Upper lobe of left lung (tissue), 6 donors: ENCODE measurements around the gene MGMT. TPM values are rescaled to one million over a fixed set of nuclear protein-coding genes. Genes with fewer than 3 reads are reported as not detected.

Experiments
- ATAC-seq, 2 donors: fragments of 200-7000 bp; cut with Tn5 transposase; one replicate each; pipeline ENCODE4 v1.9.1; 2022; ENCODE audit warnings: mild to moderate bottlenecking in 2 of 2, moderate library complexity in 2 of 2; ENCODE audit not compliant: low FRiP score in 2 of 2
- DNase-seq, 2 donors: peaks; one replicate each; pipeline ENCODE4 v3.0.0-alpha.2; 2019 to 2020
- H3K27ac ChIP-seq, 4 donors: fragments of 200-600 bp; sonication (generic); one replicate each; pipeline ENCODE4 v1.5.1; 2016 to 2019
- H3K27me3 ChIP-seq, 4 donors: fragments of 200-600 bp; sonication (generic); one replicate each; pipeline ENCODE4 v1.5.1; 2017 to 2019
- H3K36me3 ChIP-seq, 4 donors: fragments of 200-600 bp; sonication (generic); one replicate each; pipeline ENCODE4 v1.5.1; 2016 to 2019
- H3K4me1 ChIP-seq, 4 donors: fragments of 200-600 bp; sonication (generic); one replicate each; pipeline ENCODE4 v1.5.1; 2018 to 2019
- H3K4me3 ChIP-seq, 4 donors: fragments of 200-600 bp; sonication (generic); one replicate each; pipeline ENCODE4 v1.5.1; 2017 to 2019; ENCODE audit warnings: mild to moderate bottlenecking in 2 of 4, moderate library complexity in 1 of 4
- H3K9me3 ChIP-seq, 4 donors: fragments of 200-600 bp; sonication (generic); one replicate each; pipeline ENCODE4 v1.5.1; 2018 to 2019
- EP300 ChIP-seq, 4 donors: sonication (generic); formaldehyde crosslinking; IDR thresholded peaks; one replicate each; pipeline ENCODE4 v1.5.1; 2017; ENCODE audit warnings: antibody characterized with exemption in 4 of 4, control low read depth in 2 of 4
- POLR2A ChIP-seq, 4 donors: fragments of 450-650 bp; IDR thresholded peaks; one replicate each; pipeline ENCODE4 v1.5.1; 2016 to 2017; ENCODE audit warnings: antibody characterized with exemption in 4 of 4, mild to moderate bottlenecking in 2 of 4
- POLR2AphosphoS5 ChIP-seq, 2 donors: sonication (generic); formaldehyde crosslinking; IDR thresholded peaks; one replicate each; pipeline ENCODE4 v1.5.1; 2017; ENCODE audit warnings: antibody characterized with exemption in 2 of 2
- WGBS, 2 donors: methylation state at CpG; one replicate each; pipeline ENCODE4 v1.1.5; 2017 to 2018; 5-methylcytosine and 5-hydroxymethylcytosine counted together
- total RNA-seq, 6 donors: library from RNA; depleted of rRNA in 4 of 6; stranded (reverse); fragments of >200 nt in 4 of 6; gene quantifications; one replicate each; pipeline versions ENCODE4 v1.1.0 to v1.2.1, GENCODE V29; 2016 to 2021
- TF ChIP-seq, protein P1 (sequence below), 6 experiments: fragments of 450-650 bp in 4 of 6; fragments of 200-600 bp in 2 of 6; sonication (generic) in 2 of 6; IDR thresholded peaks; one replicate each; pipeline ENCODE4 v1.5.1; 2016 to 2019; ENCODE audit warnings: antibody characterized with exemption in 6 of 6
- donor health status: DM: no; HTN: no; CAD: no; lungs with moderate emphysema.
- donor health status: DM: no; HTN: yes; CAD: no; lungs with severe emphysema.

MGMT gene
- total RNA-seq, 6 donors from 2014 or later, result 20.9 to 44.0 (median 29.6) TPM

DNA sequence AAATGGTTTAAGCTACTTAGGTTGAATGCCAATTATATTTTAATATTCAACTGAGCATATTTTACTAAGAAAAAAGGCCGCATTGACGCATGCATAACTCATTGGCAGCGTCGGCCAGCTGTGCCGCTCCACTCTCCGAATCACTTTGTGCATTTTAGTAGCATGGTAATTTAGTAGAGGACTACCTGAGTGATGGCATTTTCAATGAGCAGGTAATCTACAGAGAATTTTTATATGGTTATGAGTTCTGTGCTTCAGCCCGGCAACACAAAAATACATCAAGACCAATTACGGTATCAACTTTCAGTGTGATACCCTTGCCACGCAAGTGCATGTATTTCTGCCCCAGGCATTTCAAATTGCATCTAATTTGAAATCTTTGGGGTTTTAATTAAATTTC, 249.8 kb downstream of the MGMT start:
- TF ChIP-seq POLR2A (IDR thresholded peaks at IDR 0.05) (no peak), POLR2AphosphoS5 (IDR thresholded peaks at IDR 0.05) (no peak), EP300 (IDR thresholded peaks at IDR 0.05) (no peak)
- TF ChIP-seq, protein P1, sequence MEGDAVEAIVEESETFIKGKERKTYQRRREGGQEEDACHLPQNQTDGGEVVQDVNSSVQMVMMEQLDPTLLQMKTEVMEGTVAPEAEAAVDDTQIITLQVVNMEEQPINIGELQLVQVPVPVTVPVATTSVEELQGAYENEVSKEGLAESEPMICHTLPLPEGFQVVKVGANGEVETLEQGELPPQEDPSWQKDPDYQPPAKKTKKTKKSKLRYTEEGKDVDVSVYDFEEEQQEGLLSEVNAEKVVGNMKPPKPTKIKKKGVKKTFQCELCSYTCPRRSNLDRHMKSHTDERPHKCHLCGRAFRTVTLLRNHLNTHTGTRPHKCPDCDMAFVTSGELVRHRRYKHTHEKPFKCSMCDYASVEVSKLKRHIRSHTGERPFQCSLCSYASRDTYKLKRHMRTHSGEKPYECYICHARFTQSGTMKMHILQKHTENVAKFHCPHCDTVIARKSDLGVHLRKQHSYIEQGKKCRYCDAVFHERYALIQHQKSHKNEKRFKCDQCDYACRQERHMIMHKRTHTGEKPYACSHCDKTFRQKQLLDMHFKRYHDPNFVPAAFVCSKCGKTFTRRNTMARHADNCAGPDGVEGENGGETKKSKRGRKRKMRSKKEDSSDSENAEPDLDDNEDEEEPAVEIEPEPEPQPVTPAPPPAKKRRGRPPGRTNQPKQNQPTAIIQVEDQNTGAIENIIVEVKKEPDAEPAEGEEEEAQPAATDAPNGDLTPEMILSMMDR (IDR thresholded peaks at IDR 0.05), result no peak
- H3K4me3 ChIP-seq, result no peak overlapping the region
- H3K9me3 ChIP-seq, result peaks cover 0 to 5% (median 0%) of the 10 kb centered on the region in 4 donors
- no peaks in the 10 kb centered on the region for H3K36me3 ChIP-seq
- no peak for ATAC-seq
- WGBS, 2 donors, result 98% methylated on average over 9 of the region's 9 CpGs
- H3K4me1 ChIP-seq, result no peaks in the 10 kb centered on the region
- H3K27me3 ChIP-seq, result no peaks in the 10 kb centered on the region
- DNase-seq, result no peak
- no peak overlapping the region for H3K27ac ChIP-seq

DNA sequence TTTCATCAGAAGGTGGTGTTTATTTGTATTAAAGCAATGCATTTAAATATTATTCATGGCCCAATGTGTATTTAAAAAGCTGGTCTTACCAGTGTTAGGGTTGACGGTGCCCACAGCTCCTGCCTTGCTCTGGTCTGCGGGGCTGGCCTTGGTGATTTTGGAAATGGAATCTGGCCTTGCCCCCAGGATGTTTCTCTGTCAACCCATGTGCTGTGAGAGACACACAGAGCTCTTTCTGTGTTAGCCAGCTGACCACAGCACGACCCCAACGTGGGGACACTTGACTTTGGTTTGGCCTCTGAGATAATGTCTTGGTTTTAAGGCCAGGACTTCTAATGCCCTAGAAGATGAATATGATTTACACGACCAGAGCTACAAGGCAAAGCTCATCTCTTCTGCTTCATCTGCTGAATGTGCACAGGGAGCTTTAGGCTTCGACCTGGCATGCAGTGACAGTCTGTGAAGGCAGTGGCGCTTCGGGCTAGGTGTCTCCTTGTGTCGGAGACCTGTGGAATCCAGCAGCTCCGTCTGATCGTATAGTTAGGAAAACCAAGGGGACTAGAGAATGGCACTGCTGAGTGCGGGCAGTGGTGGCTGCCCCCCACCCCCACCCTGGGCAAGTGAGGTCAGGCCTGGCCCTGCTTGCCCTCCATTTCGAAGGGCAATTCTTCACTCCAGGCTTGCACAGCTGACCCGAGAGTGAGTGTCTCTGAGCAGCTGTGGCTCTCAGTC, 250.9 kb downstream of the MGMT start:
- peaks cover 0 to 5% (median 0%) of the 10 kb centered on the region in 4 donors for H3K9me3 ChIP-seq
- DNase-seq (no peak), ATAC-seq (no peak)
- no peaks in the 10 kb centered on the region for H3K4me1 ChIP-seq
- WGBS, 2 donors, result 85 to 94% methylated on average over 10 to 14 of the region's 14 CpGs
- H3K27me3 ChIP-seq, result no peaks in the 10 kb centered on the region
- no peak overlapping the region for H3K27ac ChIP-seq
- no peaks in the 10 kb centered on the region for H3K36me3 ChIP-seq
- H3K4me3 ChIP-seq, result no peak overlapping the region
- TF ChIP-seq, protein P1 (IDR thresholded peaks at IDR 0.05), result no peak
- TF ChIP-seq POLR2AphosphoS5 (IDR thresholded peaks at IDR 0.05) (no peak), POLR2A (IDR thresholded peaks at IDR 0.05) (no peak), EP300 (IDR thresholded peaks at IDR 0.05) (no peak)

DNA sequence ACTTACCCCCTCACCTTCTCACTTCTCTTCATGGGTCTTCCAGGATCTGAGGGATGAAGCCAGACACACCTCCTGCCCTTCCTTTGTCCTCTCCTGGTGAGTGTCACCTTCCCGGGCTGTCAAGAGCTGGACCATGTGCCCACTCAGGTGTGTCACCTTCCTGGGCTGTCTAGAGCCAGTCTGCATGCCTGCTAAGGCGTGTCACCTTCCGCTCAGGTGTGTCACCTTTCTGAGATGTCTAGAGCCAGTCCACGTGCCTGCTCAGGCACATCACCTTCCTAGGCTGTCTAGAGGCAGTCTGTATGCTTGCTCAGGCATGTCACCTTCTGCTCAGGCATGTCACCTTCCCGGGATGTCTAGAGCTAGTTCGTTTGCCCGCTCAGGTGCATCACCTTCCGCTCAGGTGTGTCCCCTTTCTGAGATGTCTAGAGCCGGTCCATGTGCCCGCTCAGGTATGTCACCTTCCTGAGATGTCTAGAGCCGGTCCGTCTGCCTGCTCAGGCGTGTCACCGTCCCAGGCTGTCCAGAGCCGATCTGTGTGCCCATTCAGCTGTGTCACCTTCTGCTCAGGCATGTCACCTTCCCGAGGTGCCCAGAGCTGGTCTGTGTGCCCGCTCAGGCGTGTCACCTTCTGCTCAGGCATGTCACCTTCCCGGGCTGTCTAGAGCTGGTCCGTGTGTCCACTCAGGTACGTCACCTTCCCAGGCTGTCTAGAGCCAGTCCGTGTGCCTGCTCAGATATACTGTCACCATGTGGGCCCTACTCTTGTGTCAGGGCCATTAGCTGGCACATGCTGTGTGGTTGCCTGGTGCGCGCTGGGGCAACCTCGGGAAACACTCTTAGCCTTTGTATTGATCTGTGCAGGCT, 251.7 kb downstream of the MGMT start:
- Histone ChIP-seq H3K27me3 (no peaks in the 10 kb centered on the region), H3K9me3 (peaks cover 0 to 5% (median 0%) of the 10 kb centered on the region in 4 donors), H3K27ac (no peak overlapping the region), H3K36me3 (no peaks in the 10 kb centered on the region), H3K4me1 (no peaks in the 10 kb centered on the region), H3K4me3 (no peak overlapping the region)
- no peak for TF ChIP-seq POLR2AphosphoS5 (IDR thresholded peaks at IDR 0.05)
- no peak for TF ChIP-seq EP300 (IDR thresholded peaks at IDR 0.05)
- TF ChIP-seq, protein P1 (IDR thresholded peaks at IDR 0.05), result no peak
- no peak for TF ChIP-seq POLR2A (IDR thresholded peaks at IDR 0.05)
- ATAC-seq (peak; percentile 10 to 20), DNase-seq (no peak)
- WGBS, 2 donors, result 93% methylated on average over 22 of the region's 25 CpGs

DNA sequence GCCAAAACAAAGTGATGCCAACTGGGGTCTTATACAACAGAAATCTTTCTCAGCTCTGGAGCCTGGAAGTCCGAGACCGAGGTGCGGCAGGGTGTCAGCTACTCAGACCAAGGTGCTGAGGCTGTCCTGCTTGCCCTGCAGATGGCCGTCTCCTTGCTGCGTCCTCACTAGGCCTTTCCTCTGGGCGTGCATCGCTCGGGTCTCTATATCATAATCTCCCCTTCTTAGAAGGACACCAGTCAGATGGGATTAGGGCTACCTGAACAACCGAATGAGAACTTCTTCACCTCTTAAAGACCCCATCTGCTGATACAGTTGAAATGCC, 252.3 kb downstream of the MGMT start:
- Histone ChIP-seq H3K4me3 (no peak overlapping the region), H3K36me3 (no peaks in the 10 kb centered on the region), H3K27me3 (no peaks in the 10 kb centered on the region), H3K9me3 (peaks cover 0 to 5% (median 0%) of the 10 kb centered on the region in 4 donors), H3K27ac (no peak overlapping the region), H3K4me1 (no peaks in the 10 kb centered on the region)
- no peak for TF ChIP-seq EP300 (IDR thresholded peaks at IDR 0.05)
- no peak for TF ChIP-seq POLR2A (IDR thresholded peaks at IDR 0.05)
- TF ChIP-seq, protein P1 (IDR thresholded peaks at IDR 0.05), result no peak
- TF ChIP-seq POLR2AphosphoS5 (IDR thresholded peaks at IDR 0.05), result no peak
- ATAC-seq (no peak), DNase-seq (no peak)
- WGBS, 2 donors, result 92 to 98% methylated on average over 9 of the region's 9 CpGs
